ENCODE results near the gene TGFBR3L.
"Not testable (repeated sequence)": the region's sequence is repeated elsewhere in the genome, so short reads cannot be mapped to it uniquely, and the experiment has no call there.

Gene TGFBR3L

DNA sequence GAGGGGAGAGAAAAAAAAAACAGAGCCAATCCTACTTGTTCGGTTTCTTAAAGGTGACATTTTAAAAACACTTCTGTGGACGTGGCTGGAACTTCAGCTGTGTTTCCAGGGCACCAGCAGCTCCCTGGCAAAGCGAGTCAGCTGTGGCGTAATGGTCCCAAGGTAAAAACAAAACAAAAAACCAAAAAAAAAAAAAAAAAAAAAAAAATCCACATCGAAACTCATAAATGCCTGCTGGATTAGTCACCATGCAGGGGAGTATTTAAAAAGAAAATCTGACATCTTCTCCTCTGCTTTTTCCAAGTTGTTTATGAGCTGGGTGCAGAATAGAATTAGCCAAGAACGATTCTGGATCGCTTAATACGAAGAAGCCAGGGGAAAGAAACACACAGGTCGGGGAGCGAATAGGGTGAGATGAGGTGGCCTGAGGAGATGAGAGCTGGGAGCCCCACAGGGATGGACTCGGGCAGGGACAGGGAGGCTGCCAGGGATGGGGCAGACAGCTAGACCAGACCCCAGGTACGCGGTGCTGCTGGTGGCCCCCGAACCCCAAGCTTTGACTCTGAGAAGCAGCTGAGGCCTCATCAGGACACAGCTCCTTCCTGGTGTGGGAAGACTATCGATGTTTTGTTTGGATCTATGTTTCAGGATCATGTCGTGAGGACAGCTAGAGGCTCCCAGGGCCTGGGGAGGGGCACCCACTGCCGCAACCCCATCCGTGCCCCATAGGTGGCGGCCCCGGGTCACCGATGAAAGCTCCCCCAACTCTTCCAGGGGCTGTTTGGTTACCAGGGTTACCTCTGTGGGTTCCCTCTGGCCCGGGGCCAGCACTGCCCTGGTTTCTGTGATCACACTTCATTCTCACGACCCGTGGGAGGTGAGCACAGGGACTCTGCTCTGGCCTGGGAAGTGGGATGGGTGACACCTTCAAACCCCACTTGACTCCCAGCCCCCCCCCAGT is 14.4 kb downstream of the TGFBR3L start:
- H3K36me3 ChIP-seq (ENCODE audit: insufficient read depth): no peaks in the 10 kb centered on the region
- H3K4me3 ChIP-seq (IDR thresholded peaks at IDR 0.05; ENCODE audit: insufficient read depth, low read depth, low read length): no peak overlapping the region
- TF ChIP-seq, protein P1, sequence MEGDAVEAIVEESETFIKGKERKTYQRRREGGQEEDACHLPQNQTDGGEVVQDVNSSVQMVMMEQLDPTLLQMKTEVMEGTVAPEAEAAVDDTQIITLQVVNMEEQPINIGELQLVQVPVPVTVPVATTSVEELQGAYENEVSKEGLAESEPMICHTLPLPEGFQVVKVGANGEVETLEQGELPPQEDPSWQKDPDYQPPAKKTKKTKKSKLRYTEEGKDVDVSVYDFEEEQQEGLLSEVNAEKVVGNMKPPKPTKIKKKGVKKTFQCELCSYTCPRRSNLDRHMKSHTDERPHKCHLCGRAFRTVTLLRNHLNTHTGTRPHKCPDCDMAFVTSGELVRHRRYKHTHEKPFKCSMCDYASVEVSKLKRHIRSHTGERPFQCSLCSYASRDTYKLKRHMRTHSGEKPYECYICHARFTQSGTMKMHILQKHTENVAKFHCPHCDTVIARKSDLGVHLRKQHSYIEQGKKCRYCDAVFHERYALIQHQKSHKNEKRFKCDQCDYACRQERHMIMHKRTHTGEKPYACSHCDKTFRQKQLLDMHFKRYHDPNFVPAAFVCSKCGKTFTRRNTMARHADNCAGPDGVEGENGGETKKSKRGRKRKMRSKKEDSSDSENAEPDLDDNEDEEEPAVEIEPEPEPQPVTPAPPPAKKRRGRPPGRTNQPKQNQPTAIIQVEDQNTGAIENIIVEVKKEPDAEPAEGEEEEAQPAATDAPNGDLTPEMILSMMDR (conservative IDR thresholded peaks at IDR 0.05; ENCODE audit: low read depth, low read length): peak; percentile 34; the same call in 1 of the 2 replicates
- no peak overlapping the region for H3K9ac ChIP-seq
- no peaks in the 10 kb centered on the region for H3K79me2 ChIP-seq (ENCODE audit: insufficient read depth, low read depth)
- H4K20me1 ChIP-seq (ENCODE audit: insufficient read depth): no peaks in the 10 kb centered on the region
- no peaks in the 10 kb centered on the region for H3K27me3 ChIP-seq (ENCODE audit: insufficient read depth, low read depth)
- no peaks in the 10 kb centered on the region for H3K4me1 ChIP-seq (ENCODE audit: low read depth, poor library complexity, severe bottlenecking)
- no peak overlapping the region for H3K27ac ChIP-seq
- no peak overlapping the region for H2AFZ ChIP-seq (ENCODE audit: low read depth)
- no peak overlapping the region for H3K4me2 ChIP-seq

DNA sequence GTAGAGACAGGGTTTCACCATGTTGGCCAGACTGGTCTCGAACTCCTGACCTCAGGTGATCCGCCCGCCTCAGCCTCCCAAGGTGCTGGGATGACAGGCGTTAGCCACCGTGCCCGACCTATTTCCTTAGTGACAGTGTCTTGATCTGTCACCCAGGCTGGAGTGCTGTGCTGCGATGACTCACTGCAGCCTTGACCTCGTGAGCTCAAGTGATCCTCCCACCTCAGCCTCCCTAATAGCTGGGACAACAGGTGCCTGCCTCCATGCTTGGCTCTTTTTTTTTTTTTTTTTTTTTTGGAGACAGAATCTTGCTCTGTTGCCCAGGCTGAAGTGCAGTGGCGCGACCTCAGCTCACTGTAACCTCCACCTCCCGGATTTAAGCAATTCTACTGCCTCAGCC is 15.4 kb downstream of the TGFBR3L start:
- H3K4me3 ChIP-seq (IDR thresholded peaks at IDR 0.05; ENCODE audit: insufficient read depth, low read depth, low read length); H3K9ac ChIP-seq; H3K4me1 ChIP-seq (ENCODE audit: low read depth, poor library complexity, severe bottlenecking); H4K20me1 ChIP-seq (ENCODE audit: insufficient read depth); H3K27me3 ChIP-seq (ENCODE audit: insufficient read depth, low read depth); H2AFZ ChIP-seq (ENCODE audit: low read depth); H3K79me2 ChIP-seq (ENCODE audit: insufficient read depth, low read depth); H3K27ac ChIP-seq; H3K4me2 ChIP-seq; H3K36me3 ChIP-seq (ENCODE audit: insufficient read depth): not testable (repeated sequence)

DNA sequence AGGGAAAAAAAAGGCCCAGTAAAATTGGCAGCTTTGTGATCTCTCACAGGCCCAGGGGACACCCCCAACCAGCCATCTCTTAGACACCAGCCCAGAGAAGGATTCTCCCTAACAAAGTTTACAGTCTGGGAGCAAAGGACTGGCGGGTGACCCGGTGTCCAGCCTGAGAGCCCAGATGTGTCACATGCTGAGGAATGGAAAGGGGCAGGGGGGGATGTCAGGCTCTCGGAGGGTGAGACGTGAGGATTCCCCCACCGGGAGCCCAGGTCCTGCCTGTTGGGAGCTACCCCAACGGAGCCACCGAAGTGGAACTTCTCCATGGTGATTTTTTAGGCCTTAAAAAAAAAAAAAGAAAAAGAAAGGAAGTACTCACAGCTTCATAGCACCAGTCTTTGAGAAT is 16.1 kb downstream of the TGFBR3L start:
- no peak overlapping the region for H2AFZ ChIP-seq (ENCODE audit: low read depth)
- H3K4me3 ChIP-seq (IDR thresholded peaks at IDR 0.05; ENCODE audit: insufficient read depth, low read depth, low read length): no peak overlapping the region
- no peak overlapping the region for H3K27ac ChIP-seq
- no peak overlapping the region for H3K9ac ChIP-seq
- H3K4me1 ChIP-seq (ENCODE audit: low read depth, poor library complexity, severe bottlenecking): no peaks in the 10 kb centered on the region
- no peaks in the 10 kb centered on the region for H3K79me2 ChIP-seq (ENCODE audit: insufficient read depth, low read depth)
- H4K20me1 ChIP-seq (ENCODE audit: insufficient read depth): no peaks in the 10 kb centered on the region
- no peaks in the 10 kb centered on the region for H3K36me3 ChIP-seq (ENCODE audit: insufficient read depth)
- TF ChIP-seq, protein P1 (conservative IDR thresholded peaks at IDR 0.05; ENCODE audit: low read depth, low read length): no peak
- H3K4me2 ChIP-seq: no peak overlapping the region
- no peaks in the 10 kb centered on the region for H3K27me3 ChIP-seq (ENCODE audit: insufficient read depth, low read depth)

DNA sequence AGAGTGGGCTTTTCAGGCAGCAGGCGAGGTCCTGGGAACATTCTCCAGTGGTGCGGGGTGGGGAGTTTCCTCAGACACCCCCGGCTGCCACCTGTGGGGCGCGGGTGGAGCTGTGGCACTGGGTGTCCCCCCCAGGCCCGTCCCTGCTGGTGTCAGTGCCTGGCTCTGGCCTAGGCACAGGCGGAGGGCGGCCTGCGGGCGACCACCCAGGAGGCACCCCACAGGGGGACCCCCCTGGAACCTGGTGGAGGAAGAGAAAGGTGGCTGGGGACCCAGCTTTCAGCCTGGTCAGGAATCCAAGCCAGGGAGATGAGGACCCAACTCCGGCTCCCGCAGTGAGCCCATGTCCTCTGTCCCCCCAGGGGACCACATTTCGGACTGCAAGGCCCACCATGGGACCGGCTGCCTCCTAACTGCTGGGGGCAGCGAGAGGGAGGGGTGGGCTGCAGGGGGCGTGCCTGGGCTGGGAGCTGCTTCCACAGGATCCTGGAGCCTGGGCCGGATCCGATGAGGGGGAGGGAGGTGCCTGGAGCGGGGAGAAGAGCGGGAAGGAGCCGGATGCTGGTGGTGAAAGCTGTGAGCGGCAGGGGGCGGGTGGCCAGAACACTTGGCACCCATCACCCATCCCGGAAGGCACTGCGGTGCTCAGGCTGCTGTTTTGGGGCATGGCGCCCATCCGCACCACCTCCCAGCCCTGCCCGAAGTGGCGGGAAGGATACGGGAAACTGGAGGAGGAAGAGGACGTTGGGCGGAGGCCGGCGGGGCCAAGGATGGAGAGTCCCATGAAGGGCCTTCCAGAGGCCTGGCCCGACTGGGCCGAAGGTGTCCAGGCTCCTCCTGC is 16.8 kb downstream of the TGFBR3L start:
- H3K27ac ChIP-seq: no peak overlapping the region
- TF ChIP-seq, protein P1 (conservative IDR thresholded peaks at IDR 0.05; ENCODE audit: low read depth, low read length): no peak
- H4K20me1 ChIP-seq (ENCODE audit: insufficient read depth): no peaks in the 10 kb centered on the region
- H2AFZ ChIP-seq (ENCODE audit: low read depth): no peak overlapping the region
- H3K4me2 ChIP-seq: no peak overlapping the region
- no peaks in the 10 kb centered on the region for H3K79me2 ChIP-seq (ENCODE audit: insufficient read depth, low read depth)
- H3K36me3 ChIP-seq (ENCODE audit: insufficient read depth): no peaks in the 10 kb centered on the region; the same call in 1 of the 2 replicates
- no peaks in the 10 kb centered on the region for H3K4me1 ChIP-seq (ENCODE audit: low read depth, poor library complexity, severe bottlenecking)
- no peak overlapping the region for H3K9ac ChIP-seq
- H3K27me3 ChIP-seq (ENCODE audit: insufficient read depth, low read depth): no peaks in the 10 kb centered on the region
- H3K4me3 ChIP-seq (IDR thresholded peaks at IDR 0.05; ENCODE audit: insufficient read depth, low read depth, low read length): no peak overlapping the region

Data from KMS-11 (cell line).